B cell (primary cell): ENCODE measurements around the gene CBX4. TPM values are rescaled to one million over a fixed set of nuclear protein-coding genes. Genes with fewer than 3 reads are reported as not detected.

Source experiments
- ATAC-seq: fragments of 200-7000 bp; cut with Tn5 transposase; one replicate; pipeline ENCODE4 v1.10.0; 2021; ENCODE audit warnings: low read depth, mild to moderate bottlenecking, moderate number of reproducible peaks, moderate library complexity
- CTCF ChIA-PET: fragments of 350-600 bp; sonication (Branson Sonifier 250); formaldehyde crosslinking; loops from one replicate; lab custom pipeline; 2021; ENCODE audit warnings: antibody characterized with exemption, inconsistent platforms; lab: Charles Lee
- POLR2A ChIA-PET: fragments of 350-600 bp; sonication (Branson Sonifier 250); formaldehyde crosslinking; loops from one replicate; lab custom pipeline; 2021; ENCODE audit warnings: antibody characterized with exemption; lab: Charles Lee
- DNase-seq: peaks from one replicate; pipeline ENCODE4 v3.0.0; 2013
- H2AFZ ChIP-seq: 2 replicates; pipeline ENCODE4 v1.6.1; 2012; ENCODE audit warnings: mild to moderate bottlenecking, low read depth, low read length; ENCODE audit not compliant: insufficient read depth, poor library complexity, severe bottlenecking
- H3K27ac ChIP-seq, 2 donors: 1 replicate in 1 of 2; 2 replicates in 1 of 2; pipeline ENCODE4 v1.5.1; 2012 to 2013; ENCODE audit warnings: low read length in 2 of 2, mild to moderate bottlenecking in 2 of 2, moderate library complexity in 1 of 2
- H3K27me3 ChIP-seq, 4 experiments: fragments of 200-600 bp in 1 of 4; sonication (generic) in 1 of 4; replicated peaks in 1 of 4; 1 replicate in 2 of 4; 2 replicates in 2 of 4; pipeline versions ENCODE4 v1.6.1 to v1.7.0; 2013 to 2016; ENCODE audit warnings: low read length in 3 of 4, mild to moderate bottlenecking in 2 of 4, mixed read lengths in 1 of 4, moderate library complexity in 1 of 4; ENCODE audit not compliant: insufficient read depth in 4 of 4, control insufficient read depth in 3 of 4; ENCODE audit errors: control extremely low read depth in 1 of 4
- H3K36me3 ChIP-seq, 2 experiments: replicated peaks in 1 of 2; 1 replicate in 1 of 2; 2 replicates in 1 of 2; pipeline versions ENCODE4 v1.6.1 to v1.7.1; 2013; ENCODE audit warnings: low read length in 1 of 2; ENCODE audit not compliant: insufficient read depth in 2 of 2, control insufficient read depth in 1 of 2; ENCODE audit errors: control extremely low read depth in 1 of 2, extremely low read depth in 1 of 2
- H3K4me1 ChIP-seq, 2 donors: fragments of 200-600 bp in 1 of 2; sonication (generic) in 1 of 2; 1 replicate in 1 of 2; 2 replicates in 1 of 2; pipeline versions ENCODE4 v1.5.1 to v1.6.1; 2013 to 2017; ENCODE audit warnings: low read length in 2 of 2; ENCODE audit not compliant: control insufficient read depth in 2 of 2, insufficient read depth in 2 of 2
- H3K4me2 ChIP-seq: replicated peaks from 2 replicates; pipeline ENCODE3; 2012; ENCODE audit warnings: mild to moderate bottlenecking, low read depth, low read length; ENCODE audit not compliant: poor library complexity, severe bottlenecking
- H3K4me3 ChIP-seq, 5 experiments: fragments of 200-600 bp in 1 of 5; sonication (generic) in 1 of 5; 1 replicate in 3 of 5; 2 replicates in 2 of 5; pipeline versions ENCODE4 v1.5.1 to v1.7.0; 2011 to 2016; ENCODE audit warnings: low read length in 4 of 5, mild to moderate bottlenecking in 4 of 5, low read depth in 2 of 5, control low read depth in 1 of 5, moderate library complexity in 1 of 5; ENCODE audit not compliant: insufficient read depth in 1 of 5; ENCODE audit errors: control extremely low read depth in 1 of 5, extremely low read depth in 1 of 5
- H3K79me2 ChIP-seq: fragments of 200-600 bp; sonication (generic); one replicate; pipeline ENCODE4 v1.6.0; 2016; ENCODE audit warnings: low read length; ENCODE audit not compliant: control insufficient read depth, insufficient read depth
- H3K9ac ChIP-seq: fragments of 200-600 bp; sonication (generic); 2 replicates; pipeline ENCODE4 v1.6.1; 2017; ENCODE audit warnings: mild to moderate bottlenecking, low read length, moderate library complexity
- H3K9me3 ChIP-seq, 3 donors: one replicate each; pipeline versions ENCODE4 v1.6.1 to v1.7.1; 2013; ENCODE audit warnings: low read length in 2 of 3; ENCODE audit not compliant: control insufficient read depth in 2 of 3, insufficient read depth in 1 of 3; ENCODE audit errors: control extremely low read depth in 1 of 3
- H4K20me1 ChIP-seq: 2 replicates; pipeline ENCODE4 v1.6.0; 2012; ENCODE audit warnings: mild to moderate bottlenecking, low read length; ENCODE audit not compliant: insufficient read depth, control insufficient read depth, poor library complexity, severe bottlenecking
- H3K27ac Mint-ChIP-seq: one replicate; pipeline ENCODE4 v1.8.0; 2021; ENCODE audit warnings: mixed read lengths
- H3K27me3 Mint-ChIP-seq: one replicate; pipeline ENCODE4 v1.8.0; 2021; ENCODE audit warnings: mixed read lengths
- H3K4me1 Mint-ChIP-seq: one replicate; pipeline ENCODE4 v1.8.0; 2021; ENCODE audit warnings: mixed read lengths
- H3K4me3 Mint-ChIP-seq: one replicate; pipeline ENCODE4 v1.8.0; 2021; ENCODE audit warnings: mixed read lengths
- H3K9me3 Mint-ChIP-seq: one replicate; pipeline ENCODE4 v1.8.0; 2022; ENCODE audit warnings: mixed read lengths; ENCODE audit not compliant: insufficient read depth
- CTCF ChIP-seq: fragments of 200-600 bp; IDR thresholded peaks from one replicate; pipeline ENCODE4 v1.8.0; 2022; ENCODE audit warnings: antibody characterized with exemption, mild to moderate bottlenecking
- EZH2 ChIP-seq: IDR thresholded peaks from 2 replicates; pipeline ENCODE4 v1.6.1; 2012; ENCODE audit warnings: borderline replicate concordance, low read depth, mild to moderate bottlenecking, moderate library complexity, low read length; ENCODE audit not compliant: insufficient read depth, poor library complexity, severe bottlenecking
- WGBS: methylation state at CpG from one replicate; pipeline ENCODE4 v1.1.5; 2013; ENCODE audit warnings: missing lambda C conversion rate; ENCODE audit not compliant: insufficient coverage; 5-methylcytosine and 5-hydroxymethylcytosine counted together
- intact Hi-C: fragments of 100-400 bp; cut with micrococcal nuclease; formaldehyde crosslinking; loops from one replicate; pipeline ENCODE4 v1.10.0; 2022
- polyA plus RNA-seq: library from polyadenylated mRNA; depleted of rRNA; stranded (reverse); fragments of >200 nt; gene quantifications from 2 replicates; pipeline ENCODE4 v1.2.3, GENCODE V29; 2012
- total RNA-seq, 2 donors: library from RNA; stranded (reverse); fragments of 120-200 nt in 1 of 2; gene quantifications; 1 replicate in 1 of 2; 2 replicates in 1 of 2; pipeline versions ENCODE4 v1.2.3 to v1.2.4, GENCODE V29; 2013 to 2022

The CBX4 gene
- total and polyA plus RNA-seq, 2 donors (not counting 1 experiment from before 2014, with no cell fraction given), result 81.9 to 115 TPM

- Histone ChIP-seq H3K4me3 (no peak overlapping the region), H2AFZ (no peak overlapping the region), H3K9ac (no peak overlapping the region), H3K36me3 (peaks cover 0 to 7% of the 10 kb centered on the region in 2 experiments), H3K9me3 (peaks cover 0 to 50% (median 0%) of the 10 kb centered on the region in 3 donors), H3K27ac (no peak overlapping the region), H3K79me2 (peaks cover 4% of the 10 kb centered on the region), H3K4me2 (no peak overlapping the region), H4K20me1 (peaks cover 26% of the 10 kb centered on the region), H3K4me1 (peaks cover 42 to 44% of the 10 kb centered on the region in 2 donors), H3K27me3 (peaks cover 0 to 61% (median 45%) of the 10 kb centered on the region in 4 experiments)
- intact Hi-C loops, result no loop called here
- H3K4me1 Mint-ChIP-seq, result peaks cover 27% of the 10 kb centered on the region
- POLR2A ChIA-PET, result interaction anchor here (1.2 kb wide), 1 partner anchor 49 kb away, joined by 4 read pairs; no protein-coding TSS in a partner anchor
- TF ChIP-seq EZH2 (no peak), CTCF (no peak)
- peaks cover 27% of the 10 kb centered on the region for H3K27me3 Mint-ChIP-seq
- WGBS, result 77% methylated on average over 49 of the region's 63 CpGs
- H3K9me3 Mint-ChIP-seq, result no peaks in the 10 kb centered on the region
- H3K4me3 Mint-ChIP-seq, result no peak overlapping the region
- no peak for ATAC-seq
- CTCF ChIA-PET, result no interaction called here
- DNase-seq, result no peak
- H3K27ac Mint-ChIP-seq, result no peak overlapping the region
These were observed 46.0 kb downstream of the CBX4 start for GRCh38 chr17:79792984-79793923.
